ENCODE results near the gene UPF2. TPM values are rescaled to one million over a fixed set of nuclear protein-coding genes. Genes with fewer than 3 reads are reported as not detected.

Gene UPF2
- total RNA-seq, 2 experiments from 2014 or later = 33.5 to 37.2 TPM

Other genes starting within 250 kb of the UPF2 start
- gene PROSER2, start 219.5 kb downstream of the UPF2 start, total RNA-seq = under 1 TPM; 0.23 TPM
- 10 to 100 TPM; 19.6 to 25.9 TPM for gene DHTKD1, start 26.1 kb upstream of the UPF2 start, total RNA-seq
- gene SEC61A2, start 86.9 kb upstream of the UPF2 start, total RNA-seq = 10 to 100 TPM; 13.9 to 16.1 TPM
- gene NUDT5, start 153.1 kb upstream of the UPF2 start, total RNA-seq = 100 to 1,000 TPM; 107 to 125 TPM
- 100 to 1,000 TPM in 1 of 2 experiments, 10 to 100 TPM in 1; 95.2 to 130 TPM for gene CDC123, start 153.4 kb upstream of the UPF2 start, total RNA-seq